AML-193 (cell line): ENCODE measurements around the gene PNMT.

Experiments
- DNase-seq, 2 experiments: peaks; one replicate each; lab custom pipeline; 2025; lab: John Stamatoyannopoulos, UW

Gene PNMT

GRCh38 chr17:39633570-39634183, 34.6 kb upstream of the PNMT start:
- no peak for DNase-seq

- peak; percentile 75 to 78 for DNase-seq
These were observed 33.8 kb upstream of the PNMT start for GRCh38 chr17:39634384-39634871.

DNA sequence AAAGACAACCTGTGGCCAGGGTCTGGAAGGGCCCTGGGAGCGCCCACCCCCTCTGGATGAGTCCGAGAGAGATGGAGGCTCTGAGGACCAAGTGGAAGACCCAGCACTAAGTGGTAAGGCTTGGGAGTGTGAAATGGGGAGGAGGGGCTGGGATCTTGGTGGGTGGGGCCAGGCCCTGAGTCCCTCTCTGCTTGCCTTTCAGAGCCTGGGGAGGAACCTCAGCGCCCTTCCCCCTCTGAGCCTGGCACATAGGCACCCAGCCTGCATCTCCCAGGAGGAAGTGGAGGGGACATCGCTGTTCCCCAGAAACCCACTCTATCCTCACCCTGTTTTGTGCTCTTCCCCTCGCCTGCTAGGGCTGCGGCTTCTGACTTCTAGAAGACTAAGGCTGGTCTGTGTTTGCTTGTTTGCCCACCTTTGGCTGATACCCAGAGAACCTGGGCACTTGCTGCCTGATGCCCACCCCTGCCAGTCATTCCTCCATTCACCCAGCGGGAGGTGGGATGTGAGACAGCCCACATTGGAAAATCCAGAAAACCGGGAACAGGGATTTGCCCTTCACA, 32.6 kb upstream of the PNMT start:
- DNase-seq, result no peak

GRCh38 chr17:39636587-39636926, 31.7 kb upstream of the PNMT start:
- no peak for DNase-seq

- DNase-seq, result peak; percentile 83 to 89
These were observed 31.1 kb upstream of the PNMT start, which contains the start of gene STARD3 for GRCh38 chr17:39636927-39637736. Gene STARD3, plus strand, starts transcription at chr17:39637144. Its CDS starts 16,388 bp downstream, at chr17:39653532.

DNA sequence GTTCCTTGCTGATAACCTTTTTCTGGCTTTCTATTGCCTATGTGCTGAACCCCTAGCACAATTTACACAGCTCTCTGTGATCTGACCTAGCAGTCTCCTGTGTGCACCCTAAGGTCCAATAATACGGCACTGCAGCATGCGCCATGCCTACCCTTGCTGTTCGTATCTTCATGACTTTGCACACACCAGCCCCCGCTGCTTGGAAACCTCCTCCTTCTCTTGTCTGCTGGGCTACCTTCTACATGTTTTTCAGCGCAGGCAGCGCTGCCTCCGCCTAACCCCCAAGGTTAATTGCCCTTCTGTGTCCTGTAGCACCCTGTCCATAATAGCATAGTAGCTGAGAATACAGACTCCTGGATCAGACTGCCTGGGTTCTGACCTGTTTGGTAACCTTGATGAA, 29.9 kb upstream of the PNMT start:
- no peak for DNase-seq

DNA sequence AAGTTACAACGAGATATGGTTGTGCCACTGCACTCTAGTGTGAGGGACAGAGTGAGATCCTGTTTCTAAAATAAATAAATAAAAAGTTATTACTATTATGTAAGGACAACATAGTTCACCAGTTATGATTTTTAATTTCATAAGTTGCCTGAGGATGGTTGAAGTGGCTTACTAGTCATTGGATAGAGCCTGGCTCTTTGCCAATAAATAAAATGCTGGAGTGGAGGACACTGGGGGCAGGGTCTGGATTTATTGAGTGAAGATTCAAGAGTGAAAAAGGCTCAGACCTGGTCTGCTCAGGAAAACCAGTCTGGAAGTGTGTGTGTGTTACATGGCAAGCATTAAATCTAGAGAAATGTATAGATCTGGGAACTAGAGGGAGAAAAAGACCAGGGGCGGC, 29.2 kb upstream of the PNMT start:
- DNase-seq, result no peak

DNA sequence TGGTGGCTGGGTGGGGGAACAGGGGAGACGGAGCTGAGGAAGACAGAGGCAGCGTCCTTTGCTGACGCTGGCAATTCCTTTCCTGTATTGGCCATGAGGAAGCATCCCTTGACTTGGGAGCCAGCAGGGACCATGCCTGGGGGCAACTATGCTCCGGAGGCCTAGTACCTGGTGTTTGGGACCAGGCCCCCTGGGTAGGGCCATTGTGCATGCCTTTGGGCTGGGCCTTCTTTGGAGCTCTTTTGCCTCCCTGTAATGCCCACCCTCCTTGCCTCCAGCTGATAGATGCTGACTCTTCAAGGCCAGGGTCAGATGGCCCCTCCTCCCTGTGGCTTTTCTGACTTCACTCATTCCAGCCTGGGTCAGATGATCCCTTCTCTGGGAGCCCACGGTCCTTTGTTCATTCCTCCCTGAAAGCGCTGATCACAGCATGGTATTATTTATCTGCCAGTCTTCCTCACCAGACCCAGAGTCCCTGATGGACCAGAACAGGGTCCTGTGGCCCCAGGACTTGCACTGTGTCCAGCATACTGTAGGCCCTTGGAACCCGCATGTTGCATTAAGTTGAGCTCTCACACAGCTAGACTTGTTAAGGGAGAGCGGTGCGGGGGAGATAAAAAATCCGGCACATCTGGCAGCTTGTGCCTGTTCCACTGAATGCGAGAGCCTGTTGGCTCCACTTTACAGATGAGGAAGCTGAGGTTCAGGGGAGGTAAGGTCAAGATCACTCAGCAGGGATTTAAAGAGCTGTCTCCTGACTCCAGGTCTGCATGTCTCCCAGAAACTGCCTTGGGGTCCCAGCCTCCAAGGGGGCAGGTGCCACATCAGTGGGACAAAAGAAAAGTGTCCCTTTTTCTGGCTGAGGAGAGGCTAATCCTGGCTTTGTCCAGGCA, 28.4 kb upstream of the PNMT start:
- no peak for DNase-seq

DNA sequence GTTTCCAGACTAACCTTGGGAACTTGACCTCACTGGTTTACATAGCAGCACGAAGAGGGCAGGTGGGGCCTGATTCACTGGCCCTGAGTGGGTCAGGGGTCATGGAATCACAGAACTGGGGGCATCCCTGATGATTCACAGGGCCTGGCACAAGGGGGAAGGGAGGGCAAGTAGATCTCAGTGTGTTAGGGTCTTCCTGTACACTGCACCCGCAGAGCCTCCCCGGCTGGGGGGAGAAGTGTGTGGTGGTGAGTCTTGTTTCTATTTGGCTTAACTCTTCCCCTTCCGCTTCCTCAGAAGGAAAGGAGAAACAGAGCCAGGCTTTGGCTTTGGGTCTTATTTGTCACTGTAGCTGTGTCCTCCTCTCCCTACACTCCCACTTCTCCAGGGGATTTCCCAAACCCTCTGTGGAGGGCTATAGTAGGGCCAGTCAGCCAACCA, 27.6 kb upstream of the PNMT start:
- DNase-seq, result no peak

DNA sequence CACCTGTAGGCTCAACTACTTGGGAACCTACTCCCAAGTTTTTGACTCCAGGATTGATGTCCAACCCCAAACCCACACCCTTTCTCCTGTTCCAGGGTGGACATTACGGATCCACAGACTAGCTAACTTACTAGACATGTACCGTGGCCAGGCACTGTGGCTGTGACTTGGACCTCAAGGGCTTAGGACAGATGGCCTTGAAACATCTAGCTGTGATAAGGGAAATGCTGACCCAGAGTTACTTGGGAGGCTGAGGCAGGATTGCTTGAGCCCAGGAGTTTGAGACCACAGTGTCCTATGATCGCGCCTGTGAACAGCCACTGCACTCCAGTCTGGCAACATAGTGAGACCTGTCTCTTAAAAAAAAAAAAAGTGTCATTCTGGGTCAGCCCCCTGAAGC, 27.2 kb upstream of the PNMT start:
- no peak for DNase-seq

DNA sequence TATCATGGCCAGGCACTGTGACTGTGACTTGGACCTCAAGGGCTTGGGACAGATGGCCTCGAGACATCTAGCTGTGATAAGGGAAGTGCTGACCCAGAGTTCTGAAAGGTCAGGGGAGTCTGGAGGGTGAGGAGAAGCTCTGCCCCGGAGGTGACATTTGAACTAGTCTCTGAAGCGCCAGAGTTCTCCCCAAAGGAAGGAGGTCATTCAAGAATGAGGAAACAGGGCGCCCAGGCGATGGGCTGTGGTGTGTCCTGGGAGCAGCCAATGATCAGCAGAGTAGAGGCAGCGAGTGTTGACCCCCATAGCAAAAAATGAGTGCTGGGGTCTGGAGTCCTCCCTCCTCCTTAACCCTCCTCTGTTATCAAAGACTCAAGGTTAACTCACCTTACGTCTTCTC, 26.4 kb upstream of the PNMT start:
- DNase-seq, result peak in 1 of 2 experiments; percentile 12

- DNase-seq, result no peak
These were observed 25.8 kb upstream of the PNMT start for GRCh38 chr17:39642291-39643074.

DNA sequence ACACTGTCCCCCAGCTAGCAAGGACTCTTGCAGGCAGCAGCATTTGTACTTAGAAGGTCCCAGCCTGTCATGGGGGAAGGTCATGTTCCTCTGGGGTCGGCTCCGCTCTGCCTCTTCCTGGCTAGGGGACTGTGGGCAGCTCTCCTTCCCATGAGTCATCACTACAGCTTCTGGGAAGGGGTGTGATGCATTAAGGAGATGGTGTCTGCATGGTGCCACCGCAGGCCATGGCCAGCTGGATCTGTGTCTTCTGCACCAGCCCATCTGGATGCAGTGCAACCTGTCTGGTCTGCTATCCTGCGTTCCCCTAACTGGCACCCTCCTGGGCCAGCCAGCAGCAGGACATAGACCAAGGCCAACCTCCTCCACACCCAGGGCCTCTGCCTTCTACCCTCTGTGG, 25.0 kb upstream of the PNMT start:
- no peak for DNase-seq

DNA sequence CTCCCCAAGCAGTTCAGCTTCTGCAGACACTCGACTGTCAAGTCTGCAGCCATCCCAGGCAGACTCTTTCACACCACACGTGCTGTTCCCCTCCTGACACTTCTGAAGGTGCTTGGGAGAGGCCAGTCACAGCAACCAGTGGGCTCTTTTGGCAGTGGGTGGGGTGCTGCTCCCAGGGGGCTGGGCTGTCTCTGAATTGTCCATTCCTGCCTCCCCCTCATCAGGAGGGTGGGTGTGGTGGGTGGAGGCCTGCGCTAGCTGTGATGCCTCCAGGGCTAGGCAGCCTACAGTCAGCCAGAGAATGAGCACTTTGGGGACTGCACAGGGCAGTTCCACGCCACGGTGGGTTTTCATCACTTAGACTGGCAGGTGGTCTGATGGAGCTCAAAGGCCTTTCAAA, 21.0 kb upstream of the PNMT start:
- DNase-seq, result no peak

DNA sequence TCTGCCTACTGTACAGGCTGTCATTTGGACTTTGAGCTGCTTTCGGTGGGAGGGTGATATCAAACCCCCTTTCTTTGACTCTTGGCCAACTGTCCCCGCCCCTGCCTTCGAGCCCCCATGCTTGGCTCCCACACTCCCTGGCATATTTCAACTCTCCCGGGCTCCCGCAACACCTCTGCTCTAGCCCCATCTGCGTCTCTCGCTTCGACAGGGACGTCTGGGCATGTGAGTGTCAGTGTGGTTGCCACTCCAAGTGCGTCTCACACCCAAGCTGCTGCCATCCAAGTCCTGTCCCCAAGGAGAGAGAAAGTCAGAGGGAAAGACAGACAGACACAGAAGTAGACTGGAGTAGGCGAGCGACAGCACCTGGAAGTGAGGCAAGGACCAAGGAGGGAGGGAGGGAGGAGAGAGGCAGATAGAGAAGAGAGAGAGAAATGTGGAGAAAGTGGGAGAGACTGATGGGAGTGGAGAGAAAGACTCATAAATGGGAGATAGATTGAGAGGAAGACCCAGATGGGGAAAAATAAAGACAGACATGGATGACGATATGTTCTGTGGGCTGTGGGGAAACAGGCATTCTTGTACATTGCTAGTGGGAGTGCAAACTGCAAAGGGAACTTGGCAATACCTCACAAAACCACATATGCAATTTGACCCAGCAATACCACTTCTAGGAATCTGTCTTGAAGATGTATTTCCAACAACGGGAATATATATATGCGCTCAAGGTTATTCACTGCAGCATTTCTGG, 19.5 kb upstream of the PNMT start:
- DNase-seq, result peak; percentile 23 to 31

DNA sequence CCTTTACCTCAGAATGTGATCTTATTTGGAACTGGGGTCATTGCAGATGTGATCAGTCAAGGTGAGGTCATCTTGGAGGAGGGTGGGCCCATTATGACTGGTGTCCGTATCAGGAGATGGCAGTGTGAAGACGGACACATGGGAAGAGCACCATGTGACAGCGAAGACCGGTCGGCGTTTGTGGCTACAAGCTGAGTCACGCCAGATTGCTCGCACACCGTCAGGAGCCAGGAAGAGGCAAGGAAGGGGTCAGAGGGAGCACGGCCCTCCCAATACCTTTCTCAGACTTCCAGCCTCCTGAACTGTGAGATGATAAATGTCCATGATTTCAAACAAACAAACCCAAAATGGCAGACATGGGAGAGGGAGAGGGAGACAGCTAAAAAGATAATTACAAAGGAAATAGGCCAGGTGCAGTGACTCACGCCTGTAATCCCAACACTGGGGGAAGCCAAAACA, 18.1 kb upstream of the PNMT start:
- no peak for DNase-seq

- no peak for DNase-seq
These were observed 16.2 kb upstream of the PNMT start for GRCh38 chr17:39651923-39652586.

DNA sequence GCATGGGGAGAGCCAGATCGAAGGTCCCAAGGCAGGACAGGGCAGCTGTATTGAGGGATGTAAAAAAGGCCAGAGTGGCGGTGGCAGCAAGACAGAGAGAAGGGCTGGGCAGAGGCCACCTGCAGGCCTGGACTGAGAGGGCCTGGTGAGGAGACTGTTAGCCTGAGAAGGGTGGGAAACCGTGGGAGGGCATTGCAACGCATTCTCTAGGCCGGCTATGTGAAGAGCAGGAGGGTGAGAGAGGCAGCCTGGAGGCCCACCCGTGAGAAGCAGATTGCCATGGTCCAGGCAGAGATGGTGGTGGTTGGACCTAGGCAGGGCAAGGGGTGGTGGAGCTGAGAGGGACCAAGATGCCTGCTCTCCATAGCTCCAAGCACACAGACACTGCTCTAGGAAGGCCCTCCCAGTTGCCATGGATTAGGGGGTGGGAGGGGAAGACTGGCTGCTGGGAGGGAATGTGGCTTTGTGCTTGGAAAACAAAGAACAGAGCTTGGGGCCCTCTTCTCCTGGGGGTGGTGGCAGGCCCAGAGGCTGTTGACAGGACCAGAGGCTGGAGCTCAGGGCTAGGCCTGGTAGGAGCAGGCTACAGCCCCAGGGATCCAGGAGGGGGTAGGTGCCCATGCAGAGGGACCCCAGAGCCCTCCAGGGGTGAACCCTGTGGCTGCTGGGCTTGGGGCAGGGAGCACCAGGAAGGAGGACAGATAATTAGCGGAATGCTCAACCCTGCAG, 15.5 kb upstream of the PNMT start:
- DNase-seq, result no peak

- no peak for DNase-seq
These were observed 15.0 kb upstream of the PNMT start for GRCh38 chr17:39653316-39653661.
